Neural progenitor cell (in vitro differentiated cells): Measurements from ENCODE around the gene NTRK3. TPM values are rescaled to one million over a fixed set of nuclear protein-coding genes. Genes with fewer than 3 reads are reported as not detected.

ENCODE experiments used
- DNase-seq: peaks from one replicate; pipeline ENCODE4 v3.0.0-alpha.2; 2016; ENCODE audit warnings: low spot score
- H2AFZ ChIP-seq: fragments of 200-600 bp; sonication (generic); replicated peaks from 2 replicates; pipeline ENCODE4 v1.6.1; 2016; ENCODE audit warnings: antibody characterized with exemption
- H3F3A ChIP-seq: fragments of 200-600 bp; sonication (generic); 2 replicates; pipeline ENCODE4 v1.6.1; 2016; ENCODE audit warnings: antibody characterized with exemption, low read depth
- H3K27ac ChIP-seq: fragments of 200-600 bp; sonication (generic); 2 replicates; pipeline ENCODE4 v1.5.1; 2016; ENCODE audit warnings: mild to moderate bottlenecking
- H3K27me3 ChIP-seq: fragments of 200-600 bp; sonication (generic); 2 replicates; pipeline ENCODE4 v1.6.1; 2016; ENCODE audit warnings: mild to moderate bottlenecking, moderate library complexity
- H3K36me3 ChIP-seq: fragments of 200-600 bp; sonication (generic); 2 replicates; pipeline ENCODE4 v1.5.1; 2016
- H3K4me1 ChIP-seq: fragments of 200-600 bp; sonication (generic); 2 replicates; pipeline ENCODE4 v1.6.1; 2016; ENCODE audit warnings: mixed run types
- H3K4me2 ChIP-seq: fragments of 200-600 bp; sonication (generic); 2 replicates; pipeline ENCODE4 v1.6.1; 2016
- H3K4me3 ChIP-seq: fragments of 200-600 bp; sonication (generic); 2 replicates; pipeline ENCODE4 v1.5.1; 2016
- H3K79me2 ChIP-seq: fragments of 200-600 bp; sonication (generic); 2 replicates; pipeline ENCODE4 v1.6.1; 2016; ENCODE audit warnings: low read depth
- H3K9ac ChIP-seq: fragments of 200-600 bp; sonication (generic); 2 replicates; pipeline ENCODE4 v1.6.1; 2016
- H3K9me3 ChIP-seq: fragments of 200-600 bp; sonication (generic); 2 replicates; pipeline ENCODE4 v1.5.1; 2016; ENCODE audit warnings: low read depth
- H4K20me1 ChIP-seq: fragments of 200-600 bp; sonication (generic); 2 replicates; pipeline ENCODE4 v1.6.1; 2016; ENCODE audit warnings: low read depth
- H3K27ac Mint-ChIP-seq: 3 replicates; pipeline ENCODE4 v1.8.0; 2021; ENCODE audit warnings: mixed read lengths
- H3K27me3 Mint-ChIP-seq: 2 replicates; pipeline ENCODE4 v1.8.0; 2022; ENCODE audit warnings: low read depth, mild to moderate bottlenecking, inconsistent platforms, moderate library complexity, mixed read lengths; ENCODE audit not compliant: insufficient read depth
- H3K36me3 Mint-ChIP-seq: 3 replicates; pipeline ENCODE4 v1.8.0; 2021; ENCODE audit warnings: mixed read lengths
- H3K4me1 Mint-ChIP-seq: 3 replicates; pipeline ENCODE4 v1.8.0; 2021; ENCODE audit warnings: mixed read lengths
- H3K4me3 Mint-ChIP-seq: 3 replicates; pipeline ENCODE4 v1.8.0; 2021; ENCODE audit warnings: mild to moderate bottlenecking, moderate library complexity, mixed read lengths
- H3K9me3 Mint-ChIP-seq: 3 replicates; pipeline ENCODE4 v1.8.0; 2020; ENCODE audit warnings: mixed read lengths
- EZH2 ChIP-seq: fragments of 200-600 bp; sonication (generic); IDR thresholded peaks from 2 replicates; pipeline ENCODE4 v1.6.1; 2017; ENCODE audit warnings: antibody characterized with exemption, mild to moderate bottlenecking, moderate library complexity
- EZH2phosphoT487 ChIP-seq: fragments of 200-600 bp; sonication (generic); IDR thresholded peaks from 2 replicates; pipeline ENCODE4 v1.6.1; 2017; ENCODE audit warnings: antibody characterized with exemption
- total RNA-seq: library from RNA; depleted of rRNA; stranded (reverse); fragments of >200 nt; gene quantifications from 2 replicates; pipeline ENCODE4 v1.2.3, GENCODE V29; 2015; ENCODE audit warnings: low replicate concordance
- TF ChIP-seq, protein P1 (sequence below): fragments of 200-600 bp; sonication (generic); IDR thresholded peaks from 2 replicates; pipeline ENCODE4 v1.5.1; 2017; ENCODE audit warnings: antibody characterized with exemption, mild to moderate bottlenecking

The NTRK3 gene
- total RNA-seq, 1 donor from 2014 or later, result 2.0 TPM

- no peak overlapping the region for H3K4me3 ChIP-seq
- H2AFZ ChIP-seq, result no peak overlapping the region
- no peaks in the 10 kb centered on the region for H3K4me1 ChIP-seq
- Mint-ChIP-seq H3K27ac (no peak overlapping the region), H3K4me1 (peaks cover 14% of the 10 kb centered on the region), H3K4me3 (no peak overlapping the region), H3K9me3 (peaks cover 2% of the 10 kb centered on the region), H3K27me3 (peaks cover 4% of the 10 kb centered on the region), H3K36me3 (no peaks in the 10 kb centered on the region)
- H3K27me3 ChIP-seq, result no peaks in the 10 kb centered on the region
- DNase-seq, result peak; percentile 51
- no peaks in the 10 kb centered on the region for H3K36me3 ChIP-seq
- TF ChIP-seq, protein P1, sequence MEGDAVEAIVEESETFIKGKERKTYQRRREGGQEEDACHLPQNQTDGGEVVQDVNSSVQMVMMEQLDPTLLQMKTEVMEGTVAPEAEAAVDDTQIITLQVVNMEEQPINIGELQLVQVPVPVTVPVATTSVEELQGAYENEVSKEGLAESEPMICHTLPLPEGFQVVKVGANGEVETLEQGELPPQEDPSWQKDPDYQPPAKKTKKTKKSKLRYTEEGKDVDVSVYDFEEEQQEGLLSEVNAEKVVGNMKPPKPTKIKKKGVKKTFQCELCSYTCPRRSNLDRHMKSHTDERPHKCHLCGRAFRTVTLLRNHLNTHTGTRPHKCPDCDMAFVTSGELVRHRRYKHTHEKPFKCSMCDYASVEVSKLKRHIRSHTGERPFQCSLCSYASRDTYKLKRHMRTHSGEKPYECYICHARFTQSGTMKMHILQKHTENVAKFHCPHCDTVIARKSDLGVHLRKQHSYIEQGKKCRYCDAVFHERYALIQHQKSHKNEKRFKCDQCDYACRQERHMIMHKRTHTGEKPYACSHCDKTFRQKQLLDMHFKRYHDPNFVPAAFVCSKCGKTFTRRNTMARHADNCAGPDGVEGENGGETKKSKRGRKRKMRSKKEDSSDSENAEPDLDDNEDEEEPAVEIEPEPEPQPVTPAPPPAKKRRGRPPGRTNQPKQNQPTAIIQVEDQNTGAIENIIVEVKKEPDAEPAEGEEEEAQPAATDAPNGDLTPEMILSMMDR, result peak; percentile 56
- TF ChIP-seq EZH2phosphoT487, result no peak
- H3K9me3 ChIP-seq, result no peaks in the 10 kb centered on the region
- H3K9ac ChIP-seq, result no peak overlapping the region
- H3K79me2 ChIP-seq, result no peaks in the 10 kb centered on the region
- H3F3A ChIP-seq, result no peaks in the 10 kb centered on the region
- H3K4me2 ChIP-seq, result no peak overlapping the region
- no peaks in the 10 kb centered on the region for H4K20me1 ChIP-seq
- H3K27ac ChIP-seq, result no peak overlapping the region
Observed at GRCh38 chr15:88141269-88141889, 115.2 kb downstream of the NTRK3 start.

DNA sequence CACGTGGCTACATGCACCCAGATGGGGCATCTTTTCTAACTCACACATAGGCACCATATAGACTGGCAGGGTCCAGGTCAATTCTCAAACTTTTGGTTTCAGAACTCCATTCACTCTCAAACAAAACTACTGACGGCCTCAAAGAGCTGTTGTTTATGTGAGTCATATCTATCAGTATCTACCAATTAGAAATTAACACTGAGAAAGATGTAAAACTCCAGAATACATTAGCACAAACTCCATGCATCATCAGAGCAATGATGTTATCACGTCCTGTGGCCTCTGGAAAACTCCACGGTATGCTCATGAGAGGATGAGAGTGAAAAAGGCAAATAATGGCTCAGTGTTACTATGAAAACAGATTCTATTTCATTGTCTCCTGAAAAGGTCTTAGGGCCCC, 116.1 kb downstream of the NTRK3 start:
- Mint-ChIP-seq H3K4me3 (no peak overlapping the region), H3K4me1 (peaks cover 14% of the 10 kb centered on the region), H3K27ac (no peak overlapping the region), H3K36me3 (peaks cover 3% of the 10 kb centered on the region), H3K27me3 (peaks cover 9% of the 10 kb centered on the region), H3K9me3 (peaks cover 2% of the 10 kb centered on the region)
- no peak overlapping the region for H3K4me3 ChIP-seq
- H3K36me3 ChIP-seq, result no peaks in the 10 kb centered on the region
- no peaks in the 10 kb centered on the region for H3K79me2 ChIP-seq
- no peak overlapping the region for H2AFZ ChIP-seq
- TF ChIP-seq EZH2phosphoT487 (no peak), EZH2 (no peak)
- TF ChIP-seq, protein P1, result no peak
- no peaks in the 10 kb centered on the region for H3K9me3 ChIP-seq
- H3K27me3 ChIP-seq, result no peaks in the 10 kb centered on the region
- no peak overlapping the region for H3K27ac ChIP-seq
- H4K20me1 ChIP-seq, result no peaks in the 10 kb centered on the region
- no peaks in the 10 kb centered on the region for H3K4me1 ChIP-seq
- no peak for DNase-seq
- H3K9ac ChIP-seq, result no peak overlapping the region
- H3F3A ChIP-seq, result no peaks in the 10 kb centered on the region
- H3K4me2 ChIP-seq, result no peak overlapping the region

- H3K4me3 Mint-ChIP-seq, result no peak overlapping the region
- Histone ChIP-seq H4K20me1 (no peaks in the 10 kb centered on the region), H3K36me3 (no peaks in the 10 kb centered on the region), H3K27ac (no peak overlapping the region), H3K9ac (no peak overlapping the region), H3K9me3 (no peaks in the 10 kb centered on the region), H3K79me2 (no peaks in the 10 kb centered on the region), H3K4me1 (no peaks in the 10 kb centered on the region), H3K4me3 (no peak overlapping the region), H2AFZ (no peak overlapping the region), H3F3A (no peaks in the 10 kb centered on the region), H3K27me3 (no peaks in the 10 kb centered on the region), H3K4me2 (no peak overlapping the region)
- H3K27ac Mint-ChIP-seq, result no peak overlapping the region
- peaks cover 3% of the 10 kb centered on the region for H3K36me3 Mint-ChIP-seq
- TF ChIP-seq EZH2 (no peak), EZH2phosphoT487 (no peak)
- TF ChIP-seq, protein P1, result no peak
- peaks cover 9% of the 10 kb centered on the region for H3K27me3 Mint-ChIP-seq
- DNase-seq, result no peak
- H3K4me1 Mint-ChIP-seq, result peaks cover 14% of the 10 kb centered on the region
- H3K9me3 Mint-ChIP-seq, result peaks cover 2% of the 10 kb centered on the region
Observed at GRCh38 chr15:88139936-88140335, 116.6 kb downstream of the NTRK3 start.
